GM19193 (cell line): ENCODE measurements around the gene MMP11.

Experiments used
- POLR2A ChIP-seq: IDR thresholded peaks from 4 replicates; pipeline ENCODE4 v1.6.1; 2011; ENCODE audit not compliant: insufficient read depth, insufficient read length; ENCODE audit errors: extremely low read depth

The MMP11 gene

GRCh38 chr22:23823331-23823791 lies 50.7 kb downstream of the MMP11 start:
- no peak for TF ChIP-seq POLR2A

- no peak for TF ChIP-seq POLR2A
Observed at GRCh38 chr22:23824476-23825245, 52.0 kb downstream of the MMP11 start.

GRCh38 chr22:23825246-23825905 lies 52.7 kb downstream of the MMP11 start:
- TF ChIP-seq POLR2A, result no peak

- TF ChIP-seq POLR2A, result no peak
Observed at GRCh38 chr22:23826510-23827350, 54.1 kb downstream of the MMP11 start.

GRCh38 chr22:23827351-23827995 lies 54.8 kb downstream of the MMP11 start:
- TF ChIP-seq POLR2A, result no peak

- no peak for TF ChIP-seq POLR2A
Observed at GRCh38 chr22:23828800-23829680, 56.4 kb downstream of the MMP11 start.

- TF ChIP-seq POLR2A, result no peak
Observed at GRCh38 chr22:23829845-23830372, 57.3 kb downstream of the MMP11 start.

- TF ChIP-seq POLR2A, result no peak
Observed at GRCh38 chr22:23831261-23831660, 58.6 kb downstream of the MMP11 start.

GRCh38 chr22:23831781-23832180 lies 59.1 kb downstream of the MMP11 start:
- TF ChIP-seq POLR2A, result no peak

- TF ChIP-seq POLR2A, result no peak
Observed at GRCh38 chr22:23832226-23833016, 59.8 kb downstream of the MMP11 start.

GRCh38 chr22:23833017-23833751 lies 60.5 kb downstream of the MMP11 start:
- no peak for TF ChIP-seq POLR2A
